ENCODE data around the gene SH2D3C. TPM values are rescaled to one million over a fixed set of nuclear protein-coding genes. Genes with fewer than 3 reads are reported as not detected.
A peak's percentile ranks its signal among the peaks of the same experiment; 100 is the strongest.

The SH2D3C gene
- total and polyA plus RNA-seq, 2 of the 8 experiments (the other 6 are each of a cell fraction or from before 2014, with no cell fraction given), result 6.4 to 8.1 TPM

GRCh38 chr9:127739614-127740330 lies 38.7 kb downstream of the SH2D3C start:
- H2AK5ac ChIP-seq (ENCODE audit: low read depth, low read length), result no peak overlapping the region
- no peak overlapping the region for H3K14ac ChIP-seq (ENCODE audit: insufficient read length)
- TF ChIP-seq ATF3 (IDR thresholded peaks at IDR 0.05; ENCODE audit: insufficient read depth, low read depth, low read length), result no peak
- TF ChIP-seq RBBP5 (IDR thresholded peaks at IDR 0.05; ENCODE audit: borderline replicate concordance, low read depth, low read length), result no peak
- no peak for TF ChIP-seq FOSL1 (IDR thresholded peaks at IDR 0.05; ENCODE audit: insufficient read depth, low read depth, low read length)
- TF ChIP-seq SP2 (IDR thresholded peaks at IDR 0.05; ENCODE audit: low read length), result no peak
- no peak for TF ChIP-seq E2F6 (IDR thresholded peaks at IDR 0.05)
- TF ChIP-seq TEAD4 (IDR thresholded peaks at IDR 0.05; ENCODE audit: low read depth, low read length), result no peak
- no peak for TF ChIP-seq CBX8 (IDR thresholded peaks at IDR 0.05; ENCODE audit: borderline replicate concordance, low read depth, low read length)
- WGBS, 2 experiments (ENCODE audit: extremely low coverage in 1 of 2, insufficient coverage in 1 of 2, insufficient read length in 1 of 2, insufficient replicate concordance in 2 of 2, low coverage in 1 of 2, low lambda C conversion rate in 2 of 2, missing lambda C conversion rate in 1 of 2), result 90% methylated on average over 19 of the region's 19 CpGs; no CpG with 5 or more reads in 1 of the 2 experiments
- H3K4ac ChIP-seq (replicated peaks; ENCODE audit: insufficient read length, low read depth, low read length), result no peak overlapping the region
- no peaks in the 10 kb centered on the region for H3K79me1 ChIP-seq (ENCODE audit: low read depth, low read length)
- H3K4me3 ChIP-seq (ENCODE audit: extremely low read depth in 1 of 4, insufficient read depth in 2 of 4, low read depth in 3 of 4, low read length in 4 of 4), result no peak overlapping the region
- no peak overlapping the region for H2BK15ac ChIP-seq (ENCODE audit: low read length)
- H3K27ac ChIP-seq (ENCODE audit: low read depth, low read length), result no peak overlapping the region
- H2BK20ac ChIP-seq (ENCODE audit: low read length), result no peak overlapping the region
- H3K9me3 ChIP-seq (ENCODE audit: insufficient read depth in 2 of 2, low read depth in 1 of 2, low read length in 1 of 2), result no peaks in the 10 kb centered on the region
- no peak overlapping the region for H2BK120ac ChIP-seq (replicated peaks; ENCODE audit: low read depth, low read length)
- H3K79me2 ChIP-seq (ENCODE audit: control insufficient read depth in 1 of 2, insufficient read depth in 2 of 2, low read length in 2 of 2), result no peaks in the 10 kb centered on the region
- no peak overlapping the region for H3K4me2 ChIP-seq (ENCODE audit: insufficient read depth in 1 of 2, low read depth in 2 of 2, low read length in 2 of 2)
- H4K20me1 ChIP-seq (replicated peaks in 1 of 2; ENCODE audit: control insufficient read depth in 1 of 2, insufficient read depth in 2 of 2, low read length in 2 of 2), result peaks cover 0 to 4% of the 10 kb centered on the region in 2 experiments
- DNase-seq (ENCODE audit: low read depth in 1 of 2, low spot score in 2 of 2), result no peak
- H3K4me1 ChIP-seq (replicated peaks in 1 of 4; ENCODE audit: control insufficient read depth in 3 of 4, insufficient read depth in 4 of 4, low read length in 3 of 4), result peaks cover 0 to 4% (median 1%) of the 10 kb centered on the region in 4 experiments; a peak in 4 of 7 replicates
- H3K23ac ChIP-seq (ENCODE audit: insufficient read length), result no peak overlapping the region
- H3K9ac ChIP-seq (replicated peaks in 1 of 4; ENCODE audit: extremely low read depth in 1 of 4, low read depth in 3 of 4, low read length in 3 of 4), result no peak overlapping the region
- no peak overlapping the region for H2BK5ac ChIP-seq (ENCODE audit: low read depth, low read length)
- ChIA-PET CTCF (ENCODE audit: partially characterized antibody) (interaction anchor here (0.8 to 7.3 kb wide), 11 partner anchors 15 to 236 kb away, joined by 3 to 37 read pairs (median 6); partner anchors contain the start of gene CDK9), POLR2A (ENCODE audit: partially characterized antibody) (interaction anchor here (0.7 kb wide), 1 partner anchor 48 kb away, joined by 3 read pairs; no protein-coding TSS in a partner anchor)
- H3K36me3 ChIP-seq (ENCODE audit: control insufficient read depth in 2 of 4, insufficient read depth in 4 of 4, low read length in 3 of 4), result no peaks in the 10 kb centered on the region
- H4K5ac ChIP-seq (ENCODE audit: insufficient read length, low read depth, low read length), result no peak overlapping the region
- FAIRE-seq, result no peak
- no peak overlapping the region for H3K56ac ChIP-seq (replicated peaks; ENCODE audit: insufficient read length, low read depth, low read length)
- H2BK12ac ChIP-seq (ENCODE audit: low read depth, low read length), result no peak overlapping the region
- H3K23me2 ChIP-seq (ENCODE audit: low read depth, low read length), result peaks cover 7% of the 10 kb centered on the region; the same call in 1 of the 2 replicates
- H4K8ac ChIP-seq (ENCODE audit: extremely low read depth, insufficient read depth, low read length), result 0 out of 2 replicates have a peak overlapping the region, but pooled peaks have one; percentile 4
- H3K27me3 ChIP-seq (replicated peaks in 1 of 4; ENCODE audit: control insufficient read depth in 3 of 4, extremely low read depth in 1 of 4, insufficient read depth in 3 of 4, low read length in 3 of 4), result no peaks in the 10 kb centered on the region
- H3K18ac ChIP-seq (ENCODE audit: extremely low read depth, low read length), result no peak overlapping the region
- H4K91ac ChIP-seq (replicated peaks; ENCODE audit: insufficient read length, low read length), result no peak overlapping the region
- H2AFZ ChIP-seq (ENCODE audit: low read length), result no peak overlapping the region
